Uterus (tissue), 4 donors: ENCODE measurements around the gene HAAO. TPM values are rescaled to one million over a fixed set of nuclear protein-coding genes. Genes with fewer than 3 reads are reported as not detected.

Experiments used
- DNase-seq, 2 donors: peaks; one replicate each; pipeline ENCODE4 v3.0.0-alpha.2; 2019 to 2020
- H3K27ac ChIP-seq, 2 donors: fragments of 200-600 bp; sonication (generic); 1 replicate in 1 of 2; 2 replicates in 1 of 2; pipeline ENCODE4 v1.5.1; 2016 to 2018
- H3K27me3 ChIP-seq, 2 donors: fragments of 200-600 bp; sonication (generic); one replicate each; pipeline ENCODE4 v1.5.1; 2018 to 2019; ENCODE audit warnings: control low read depth in 1 of 2
- H3K36me3 ChIP-seq, 2 donors: fragments of 200-600 bp; sonication (generic); one replicate each; pipeline ENCODE4 v1.5.1; 2019; ENCODE audit warnings: control low read depth in 1 of 2
- H3K4me1 ChIP-seq, 2 donors: fragments of 200-600 bp; sonication (generic); one replicate each; pipeline ENCODE4 v1.5.1; 2018 to 2019; ENCODE audit warnings: control low read depth in 1 of 2
- H3K4me3 ChIP-seq, 2 donors: fragments of 200-600 bp; sonication (generic); 1 replicate in 1 of 2; 2 replicates in 1 of 2; pipeline ENCODE4 v1.5.1; 2018 to 2019; ENCODE audit warnings: mild to moderate bottlenecking in 1 of 2
- H3K9me3 ChIP-seq, 2 donors: fragments of 200-600 bp; sonication (generic); one replicate each; pipeline ENCODE4 v1.5.1; 2019; ENCODE audit warnings: control low read depth in 1 of 2
- CTCF ChIP-seq, 4 experiments: fragments of 200-600 bp in 2 of 4; fragments of 450-650 bp in 2 of 4; sonication (generic) in 2 of 4; IDR thresholded peaks; one replicate each; pipeline ENCODE4 v1.5.1; 2016 to 2019; ENCODE audit warnings: antibody characterized with exemption in 4 of 4, mild to moderate bottlenecking in 2 of 4, moderate library complexity in 1 of 4
- POLR2A ChIP-seq, 2 donors: fragments of 450-650 bp; IDR thresholded peaks; one replicate each; pipeline ENCODE4 v1.6.1; 2016; ENCODE audit warnings: antibody characterized with exemption in 2 of 2, mild to moderate bottlenecking in 1 of 2, moderate library complexity in 1 of 2
- intact Hi-C: fragments of 100-400 bp; cut with DNase I; formaldehyde crosslinking; loops from one replicate; pipeline ENCODE4 v1.15.1; 2023; ENCODE audit warnings: low total_unique reads
- total RNA-seq, 4 donors: library from RNA; depleted of rRNA in 3 of 4; stranded (reverse); fragments of >200 nt in 3 of 4; gene quantifications; one replicate each; pipeline versions ENCODE4 v1.1.0 to v1.2.4, GENCODE V29; 2014 to 2023
- donor health status: DM: yes; HTN: yes; CAD: no.

The HAAO gene
- total RNA-seq, 4 donors from 2014 or later = 3.1 to 25.1 (median 20.8) TPM

- intact Hi-C loops = no loop called here
Measured at GRCh38 chr2:42743659-42743990, 48.8 kb downstream of the HAAO start.

GRCh38 chr2:42742740-42743658 is 49.4 kb downstream of the HAAO start:
- no peaks in the 10 kb centered on the region for H3K9me3 ChIP-seq
- TF ChIP-seq CTCF (IDR thresholded peaks at IDR 0.05) (no peak), POLR2A (IDR thresholded peaks at IDR 0.05) (no peak)
- intact Hi-C loops = no loop called here
- H3K4me3 ChIP-seq = no peak overlapping the region
- H3K4me1 ChIP-seq = no peaks in the 10 kb centered on the region
- no peaks in the 10 kb centered on the region for H3K36me3 ChIP-seq
- no peak overlapping the region for H3K27ac ChIP-seq
- H3K27me3 ChIP-seq = no peaks in the 10 kb centered on the region
- no peak for DNase-seq

More at GRCh38 chr2:42743659-42743990, 48.8 kb downstream of the HAAO start:
- Histone ChIP-seq H3K9me3 (no peaks in the 10 kb centered on the region), H3K4me1 (no peaks in the 10 kb centered on the region), H3K27me3 (no peaks in the 10 kb centered on the region), H3K36me3 (no peaks in the 10 kb centered on the region), H3K27ac (no peak overlapping the region), H3K4me3 (no peak overlapping the region)
- DNase-seq = no peak
- TF ChIP-seq POLR2A (IDR thresholded peaks at IDR 0.05) (no peak), CTCF (IDR thresholded peaks at IDR 0.05) (no peak)

GRCh38 chr2:42741140-42741539 is 51.2 kb downstream of the HAAO start:
- intact Hi-C loops = no loop called here
- Histone ChIP-seq H3K27me3 (no peaks in the 10 kb centered on the region), H3K27ac (no peak overlapping the region), H3K36me3 (no peaks in the 10 kb centered on the region), H3K4me3 (no peak overlapping the region), H3K9me3 (no peaks in the 10 kb centered on the region), H3K4me1 (no peaks in the 10 kb centered on the region)
- TF ChIP-seq POLR2A (IDR thresholded peaks at IDR 0.05) (no peak), CTCF (IDR thresholded peaks at IDR 0.05) (no peak)
- no peak for DNase-seq

- no peaks in the 10 kb centered on the region for H3K36me3 ChIP-seq
Measured at GRCh38 chr2:42736598-42737322, 55.6 kb downstream of the HAAO start.

More at GRCh38 chr2:42736598-42737322, 55.6 kb downstream of the HAAO start:
- TF ChIP-seq POLR2A (IDR thresholded peaks at IDR 0.05) (no peak), CTCF (IDR thresholded peaks at IDR 0.05) (no peak)
- H3K27ac ChIP-seq = no peak overlapping the region
- no peaks in the 10 kb centered on the region for H3K4me1 ChIP-seq
- H3K4me3 ChIP-seq = no peak overlapping the region
- no peaks in the 10 kb centered on the region for H3K27me3 ChIP-seq
- intact Hi-C loops = no loop called here
- DNase-seq = no peak
- no peaks in the 10 kb centered on the region for H3K9me3 ChIP-seq
